Superior temporal gyrus (tissue), 1 donor: ENCODE data around the gene TRPM1.

Experiments used
- DNase-seq: peaks from one replicate; pipeline ENCODE4 v3.0.0-alpha.2; 2016; ENCODE audit errors: extremely low spot score

Gene TRPM1

DNA sequence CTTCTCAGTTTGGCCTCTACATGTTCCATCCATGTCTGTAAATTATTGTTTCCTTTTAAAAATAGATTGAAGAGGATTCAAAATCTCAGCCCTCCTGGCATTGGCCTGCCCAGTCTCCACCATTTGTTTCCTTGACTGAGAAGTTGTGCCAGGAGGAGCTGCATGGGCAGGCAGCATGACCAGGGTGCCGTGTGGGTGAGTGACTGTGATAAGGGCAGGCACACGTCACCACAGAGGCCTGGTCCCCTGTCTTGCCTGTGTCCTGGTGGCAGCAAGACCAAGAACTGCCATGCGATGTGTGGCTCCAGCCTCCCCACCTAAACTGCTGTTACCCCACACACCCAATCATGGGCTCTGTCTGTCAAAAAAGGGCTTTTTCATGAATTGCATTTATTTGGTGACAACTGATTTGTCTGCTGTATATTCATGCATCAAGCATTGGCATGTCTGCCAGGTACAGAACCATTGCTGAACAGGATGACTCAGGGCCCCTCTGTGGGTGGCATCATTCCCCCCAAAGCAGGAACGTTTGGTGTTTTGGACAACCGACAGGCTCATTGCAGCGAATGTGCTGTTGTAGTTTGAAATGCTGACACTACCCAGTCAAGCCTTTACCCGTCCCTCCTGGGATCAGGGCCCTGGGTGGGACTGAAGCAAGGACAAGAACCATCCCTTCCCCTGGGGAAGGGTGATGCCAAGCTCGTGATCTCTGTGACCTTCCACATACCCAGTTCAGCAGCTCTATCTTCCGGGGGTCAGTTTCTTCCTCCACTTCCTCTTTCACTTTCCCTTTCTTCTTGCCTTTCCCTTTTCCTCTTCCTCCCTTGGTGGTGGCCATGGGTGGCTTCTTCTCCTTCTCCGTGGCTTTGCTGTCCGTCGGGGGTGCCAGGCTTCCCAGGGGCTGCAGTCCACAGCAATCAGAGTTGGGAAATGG lies 51.6 kb downstream of the TRPM1 start:
- DNase-seq = no peak

DNA sequence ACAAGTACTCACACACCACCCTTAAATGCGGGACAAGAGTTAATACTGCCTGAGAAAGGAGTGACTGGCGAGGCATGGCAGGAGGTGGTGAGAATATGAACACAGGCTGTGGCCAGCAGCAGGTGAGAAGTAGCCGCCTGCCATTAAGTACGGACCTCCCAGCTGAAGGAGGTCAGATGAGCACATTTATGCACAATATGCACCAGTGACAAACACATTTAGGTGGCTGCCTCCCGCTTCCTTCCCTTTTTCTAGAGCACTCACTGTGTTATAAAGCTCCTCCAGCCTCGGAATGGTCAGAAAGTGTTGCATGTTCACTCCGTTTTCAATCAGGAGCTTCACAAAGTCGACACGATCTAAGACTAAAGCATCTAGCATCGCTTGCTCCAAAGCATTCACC lies 52.4 kb downstream of the TRPM1 start:
- no peak for DNase-seq

DNA sequence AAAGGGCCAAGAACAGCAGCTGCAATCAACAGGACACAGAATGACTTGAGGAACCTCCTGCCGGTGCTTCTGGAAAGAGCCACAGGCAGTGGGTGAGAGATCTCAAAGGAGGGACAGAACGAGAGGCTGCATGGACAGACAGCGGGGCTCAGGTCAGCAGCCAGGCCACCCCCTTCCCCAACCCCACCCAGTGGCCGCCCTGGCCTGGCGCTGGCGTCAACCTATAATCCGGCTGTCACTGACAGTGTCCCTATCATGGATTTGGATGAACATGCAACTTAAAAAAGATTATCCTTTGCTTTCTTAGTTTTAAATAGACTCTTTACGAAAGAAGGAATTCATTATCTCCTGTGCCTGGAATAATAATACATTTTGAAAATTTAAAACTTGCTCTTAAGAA lies 54.1 kb downstream of the TRPM1 start:
- no peak for DNase-seq

GRCh38 chr15:31046759-31047359 lies 54.7 kb downstream of the TRPM1 start:
- no peak for DNase-seq

DNA sequence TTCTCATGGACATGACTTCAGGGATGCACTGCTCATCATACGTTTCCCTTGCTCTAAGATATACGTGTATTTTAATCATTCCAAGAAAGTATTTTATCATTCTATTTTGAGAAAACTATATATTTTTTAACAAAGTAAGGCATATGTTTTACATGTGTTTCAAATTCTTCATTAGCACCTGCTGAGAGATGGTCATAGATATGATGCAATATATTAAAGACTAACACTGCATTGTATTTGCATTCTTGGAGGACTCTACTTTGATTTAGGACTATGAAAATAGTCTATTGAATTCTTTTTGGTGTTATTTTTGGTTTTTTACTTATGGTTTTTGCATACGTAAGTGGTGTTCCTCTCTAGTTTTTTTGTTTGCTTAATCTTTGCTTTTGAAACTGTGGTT lies 55.9 kb downstream of the TRPM1 start:
- no peak for DNase-seq

- DNase-seq = no peak
These were observed 58.8 kb downstream of the TRPM1 start for GRCh38 chr15:31042751-31043150.

GRCh38 chr15:31041610-31042009 lies 59.9 kb downstream of the TRPM1 start:
- no peak for DNase-seq

DNA sequence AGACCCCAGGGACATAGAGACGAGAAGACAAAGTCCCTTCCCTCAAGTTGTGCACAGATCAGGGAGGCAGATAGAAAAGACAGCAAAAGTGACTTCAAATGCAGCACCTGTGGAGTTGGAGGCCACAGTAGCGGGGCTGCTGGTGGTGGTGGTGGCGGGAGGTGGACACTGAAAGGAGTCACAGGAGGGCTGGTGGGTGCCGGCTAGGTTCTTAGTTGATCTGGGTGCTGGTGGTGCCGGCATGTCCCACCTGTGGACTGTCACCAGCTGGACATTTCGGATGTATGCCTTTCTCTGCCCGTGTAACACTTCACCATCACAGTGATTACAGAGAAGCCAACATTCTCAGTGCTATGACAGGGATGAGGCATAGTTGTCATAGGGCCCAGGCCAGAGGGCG lies 60.9 kb downstream of the TRPM1 start:
- DNase-seq = no peak

- no peak for DNase-seq
These were observed 61.6 kb downstream of the TRPM1 start for GRCh38 chr15:31039961-31040360.

DNA sequence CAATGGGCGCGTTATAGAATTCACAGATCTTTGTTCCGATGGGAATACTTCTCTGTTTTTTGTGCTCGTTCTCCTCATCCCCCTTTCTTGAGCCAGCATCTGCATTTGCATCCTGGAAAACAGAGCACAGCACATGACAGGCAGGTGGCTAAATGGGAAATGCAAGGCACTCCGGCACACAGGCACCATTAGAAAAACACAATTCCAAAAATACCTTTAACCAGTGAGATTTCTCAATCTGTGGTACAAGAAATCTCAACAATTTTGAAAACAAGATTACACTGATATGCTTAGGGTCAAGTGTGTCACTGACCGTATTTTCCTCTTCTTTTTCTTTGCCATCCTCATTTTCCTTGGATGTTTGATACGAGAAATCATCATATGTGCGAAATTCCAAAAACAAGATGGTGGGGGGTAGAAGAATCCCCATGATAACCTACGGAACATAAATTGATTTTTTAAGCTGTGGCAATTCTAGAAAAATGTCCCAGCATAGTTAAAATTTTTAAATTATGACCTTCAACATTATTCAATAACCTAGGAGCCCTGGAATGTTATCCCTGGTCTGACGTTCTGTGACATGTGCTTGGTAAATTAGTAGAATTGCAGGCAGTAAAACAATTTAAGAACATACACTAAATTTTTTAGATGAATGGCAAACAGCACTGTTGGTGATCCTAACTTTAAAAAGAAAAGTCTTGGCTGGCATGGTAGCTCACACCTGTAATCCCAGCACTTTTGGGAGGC lies 63.6 kb downstream of the TRPM1 start:
- DNase-seq = no peak

DNA sequence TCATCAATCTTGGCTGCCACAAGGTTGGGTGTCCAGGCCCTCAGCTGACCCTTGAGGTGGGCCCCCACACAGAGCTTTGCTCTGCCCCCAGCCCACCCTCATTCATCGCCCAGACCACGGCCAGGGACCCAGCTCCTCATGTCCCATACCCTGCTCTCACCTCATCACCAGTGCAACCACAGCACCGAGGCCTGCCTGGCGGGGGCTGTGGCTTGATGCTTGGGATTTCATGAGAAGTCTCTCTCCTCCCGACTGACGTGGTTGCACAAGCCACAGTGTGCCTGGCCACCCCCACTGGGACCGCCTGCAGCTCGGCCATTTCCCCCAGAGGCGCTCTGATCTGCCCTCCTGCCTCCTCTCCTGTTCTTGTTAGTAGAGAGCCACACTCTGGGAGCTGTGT lies 64.7 kb downstream of the TRPM1 start:
- no peak for DNase-seq

DNA sequence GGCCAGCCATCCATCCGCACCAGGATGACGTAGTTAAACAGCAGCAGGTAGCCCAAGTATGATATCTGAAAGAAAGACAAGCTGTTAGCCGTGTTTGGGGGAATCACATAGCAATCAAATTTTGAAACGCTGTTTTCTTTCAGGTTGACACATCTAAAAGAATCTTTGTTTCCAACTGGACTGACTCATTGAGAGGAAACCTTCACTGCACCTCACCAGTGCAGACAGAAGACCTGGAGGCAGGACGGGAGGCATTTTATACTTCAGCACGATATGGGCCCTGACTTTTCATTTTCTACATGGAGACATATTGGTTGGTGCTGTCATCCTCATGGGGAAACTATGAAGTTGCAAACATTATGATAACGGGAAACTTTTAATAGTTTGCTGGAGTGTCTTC lies 65.9 kb downstream of the TRPM1 start:
- no peak for DNase-seq

GRCh38 chr15:31034152-31034551 lies 67.4 kb downstream of the TRPM1 start:
- no peak for DNase-seq

GRCh38 chr15:31032961-31033371 lies 68.6 kb downstream of the TRPM1 start:
- no peak for DNase-seq

- no peak for DNase-seq
These were observed 70.0 kb downstream of the TRPM1 start for GRCh38 chr15:31031471-31032067.

GRCh38 chr15:31027910-31028578 lies 73.5 kb downstream of the TRPM1 start:
- no peak for DNase-seq

GRCh38 chr15:31025996-31026395 lies 75.5 kb downstream of the TRPM1 start:
- no peak for DNase-seq

- no peak for DNase-seq
These were observed 76.5 kb downstream of the TRPM1 start for GRCh38 chr15:31024979-31025378.

DNA sequence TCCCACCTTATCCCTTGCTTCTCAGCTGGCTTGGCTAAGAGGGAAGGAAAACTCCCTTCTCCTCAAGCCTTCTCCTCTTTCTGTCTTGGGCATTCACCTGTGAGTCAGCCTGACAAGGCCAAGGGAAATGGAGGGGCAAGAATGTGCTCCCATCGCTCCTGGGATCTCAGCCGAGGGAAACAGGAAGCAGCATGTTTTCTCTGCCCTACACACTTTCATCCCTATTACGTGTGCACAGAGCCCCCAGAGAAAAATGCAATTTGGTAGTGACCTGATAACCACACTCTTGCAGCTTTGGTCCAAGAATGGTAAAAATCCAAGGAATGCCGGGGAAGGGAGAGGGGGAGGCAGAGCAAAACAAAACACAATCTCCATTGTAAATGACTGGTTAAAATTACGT lies 77.2 kb downstream of the TRPM1 start:
- DNase-seq = no peak

DNA sequence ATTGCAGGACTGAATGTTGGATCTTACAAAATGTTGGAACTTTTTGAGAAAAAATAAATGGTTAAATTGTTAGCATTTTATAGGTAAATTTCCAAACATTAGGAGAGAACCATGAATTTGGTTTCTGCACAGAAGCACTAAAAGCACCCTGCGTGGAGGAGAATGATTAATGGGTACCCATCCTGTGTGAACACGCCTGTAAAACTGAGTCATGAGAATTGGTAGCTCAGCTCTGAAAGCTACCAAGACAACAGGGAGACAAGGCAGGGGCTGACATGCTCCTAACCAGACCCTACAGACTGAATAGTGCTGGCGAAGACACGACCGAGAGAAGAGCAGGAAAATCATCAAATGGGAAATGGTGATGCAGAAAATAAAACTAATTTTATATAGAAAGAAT lies 77.7 kb downstream of the TRPM1 start:
- DNase-seq = no peak

- no peak for DNase-seq
These were observed 80.4 kb downstream of the TRPM1 start for GRCh38 chr15:31021067-31021665.
